H9 (cell line): Measurements from ENCODE around the gene PGA4. TPM values are rescaled to one million over a fixed set of nuclear protein-coding genes. Genes with fewer than 3 reads are reported as not detected.
A peak's percentile ranks its signal among the peaks of the same experiment; 100 is the strongest.
"Not testable (repeated sequence)": the region's sequence is repeated elsewhere in the genome, so short reads cannot be mapped to it uniquely, and the experiment has no call there.

ENCODE experiments used
- DNase-seq: peaks from one replicate; pipeline ENCODE4 v3.0.0-alpha.2; 2017
- H2AFZ ChIP-seq: one replicate; pipeline ENCODE4 v1.6.1; 2013; ENCODE audit warnings: mild to moderate bottlenecking, low read length, control low read depth, moderate library complexity
- H2AK5ac ChIP-seq: 2 replicates; pipeline ENCODE4 v1.6.1; 2013; ENCODE audit warnings: low read length, control low read depth, mixed read lengths; ENCODE audit not compliant: insufficient read length
- H2BK120ac ChIP-seq: one replicate; pipeline ENCODE4 v1.6.1; 2013; ENCODE audit warnings: low read depth, mild to moderate bottlenecking, low read length, control low read depth, inconsistent platforms; ENCODE audit not compliant: poor library complexity, severe bottlenecking
- H2BK12ac ChIP-seq: 2 replicates; pipeline ENCODE4 v1.6.1; 2013; ENCODE audit warnings: low read length, control low read depth, mixed read lengths, low read depth; ENCODE audit not compliant: insufficient read length
- H2BK15ac ChIP-seq: 2 replicates; pipeline ENCODE4 v1.6.1; 2013; ENCODE audit warnings: low read depth, low read length, control low read depth
- H2BK20ac ChIP-seq: one replicate; pipeline ENCODE4 v1.6.1; 2013; ENCODE audit warnings: low read depth, mild to moderate bottlenecking, low read length, control low read depth, inconsistent platforms; ENCODE audit not compliant: poor library complexity, severe bottlenecking
- H2BK5ac ChIP-seq: 2 replicates; pipeline ENCODE4 v1.6.1; 2013; ENCODE audit warnings: low read length, control low read depth, mixed read lengths; ENCODE audit not compliant: insufficient read length
- H3K14ac ChIP-seq: 2 replicates; pipeline ENCODE4 v1.6.1; 2013; ENCODE audit warnings: low read length, control low read depth; ENCODE audit not compliant: insufficient read depth
- H3K18ac ChIP-seq: 2 replicates; pipeline ENCODE4 v1.6.1; 2013; ENCODE audit warnings: low read depth, mild to moderate bottlenecking, mixed read lengths, low read length, control low read depth; ENCODE audit not compliant: insufficient read length
- H3K23ac ChIP-seq: 2 replicates; pipeline ENCODE4 v1.6.1; 2013; ENCODE audit warnings: low read length, control low read depth, mixed read lengths, low read depth; ENCODE audit not compliant: insufficient read length
- H3K23me2 ChIP-seq: 2 replicates; pipeline ENCODE4 v1.6.1; 2013; ENCODE audit warnings: low read depth, mild to moderate bottlenecking, mixed read lengths, low read length, control low read depth; ENCODE audit not compliant: insufficient read length, poor library complexity, severe bottlenecking
- H3K27ac ChIP-seq: 2 replicates; pipeline ENCODE4 v1.5.1; 2013; ENCODE audit warnings: low read length, control low read depth, mixed read lengths, low read depth; ENCODE audit not compliant: insufficient read length
- H3K27me3 ChIP-seq: 2 replicates; pipeline ENCODE4 v1.6.1; 2013; ENCODE audit warnings: low read length, control low read depth, inconsistent platforms; ENCODE audit not compliant: insufficient read depth
- H3K4ac ChIP-seq: 2 replicates; pipeline ENCODE4 v1.6.1; 2013; ENCODE audit warnings: low read depth, mild to moderate bottlenecking, control low read depth, inconsistent platforms, low read length, moderate library complexity
- H3K4me1 ChIP-seq: 2 replicates; pipeline ENCODE4 v1.6.1; 2013; ENCODE audit warnings: low read length, control low read depth, inconsistent platforms; ENCODE audit not compliant: insufficient read depth
- H3K4me2 ChIP-seq: 2 replicates; pipeline ENCODE4 v1.6.1; 2013; ENCODE audit warnings: low read length, control low read depth, mixed read lengths; ENCODE audit not compliant: insufficient read length, insufficient read depth
- H3K56ac ChIP-seq: 2 replicates; pipeline ENCODE4 v1.6.1; 2013; ENCODE audit warnings: low read depth, mild to moderate bottlenecking, mixed read lengths, low read length, control low read depth; ENCODE audit not compliant: insufficient read length
- H3K79me1 ChIP-seq: 2 replicates; pipeline ENCODE4 v1.6.1; 2013; ENCODE audit warnings: low read depth, mild to moderate bottlenecking, moderate library complexity, low read length, control low read depth, inconsistent platforms; ENCODE audit not compliant: insufficient read depth, poor library complexity, severe bottlenecking
- H3K79me2 ChIP-seq: 2 replicates; pipeline ENCODE4 v1.6.1; 2013; ENCODE audit warnings: low read length, control low read depth, inconsistent platforms; ENCODE audit not compliant: insufficient read depth
- H3K9ac ChIP-seq: 2 replicates; pipeline ENCODE4 v1.6.1; 2013; ENCODE audit warnings: low read length, control low read depth, mixed read lengths; ENCODE audit not compliant: insufficient read length; ENCODE audit errors: extremely low read depth
- H3K9me3 ChIP-seq: one replicate; pipeline ENCODE4 v1.6.1; 2013; ENCODE audit warnings: low read depth, low read length, inconsistent platforms; ENCODE audit not compliant: control insufficient read depth
- H3T11ph ChIP-seq: one replicate; pipeline ENCODE4 v1.6.1; 2013; ENCODE audit warnings: mild to moderate bottlenecking, low read length, control low read depth, inconsistent platforms
- H4K20me1 ChIP-seq: one replicate; pipeline ENCODE4 v1.6.1; 2013; ENCODE audit not compliant: control insufficient read depth, insufficient read length, insufficient read depth
- H4K5ac ChIP-seq: 2 replicates; pipeline ENCODE4 v1.6.1; 2013; ENCODE audit warnings: low read depth, mild to moderate bottlenecking, mixed read lengths, low read length, control low read depth; ENCODE audit not compliant: insufficient read length
- H4K8ac ChIP-seq: replicated peaks from 2 replicates; pipeline ENCODE4 v1.6.1; 2013; ENCODE audit warnings: low read length, control low read depth, mixed read lengths, low read depth; ENCODE audit not compliant: insufficient read length
- H4K91ac ChIP-seq: 2 replicates; pipeline ENCODE4 v1.6.1; 2013; ENCODE audit warnings: low read depth, mild to moderate bottlenecking, moderate library complexity, mixed read lengths, low read length, control low read depth; ENCODE audit not compliant: insufficient read length
- H3K27ac Mint-ChIP-seq, 3 experiments: 2 replicates in 2 of 3; 3 replicates in 1 of 3; pipeline ENCODE4 v1.8.0; 2020 to 2021; ENCODE audit warnings: mixed read lengths in 3 of 3, mild to moderate bottlenecking in 1 of 3, moderate library complexity in 1 of 3
- H3K27me3 Mint-ChIP-seq: 2 replicates; pipeline ENCODE4 v1.8.0; 2021; ENCODE audit warnings: low read depth, mild to moderate bottlenecking, moderate library complexity, mixed read lengths
- H3K36me3 Mint-ChIP-seq, 3 experiments: 2 replicates in 2 of 3; 3 replicates in 1 of 3; pipeline ENCODE4 v1.8.0; 2020 to 2021; ENCODE audit warnings: low read depth in 3 of 3, mixed read lengths in 3 of 3; ENCODE audit not compliant: insufficient read depth in 1 of 3
- H3K4me1 Mint-ChIP-seq, 2 experiments: 2 replicates each; pipeline ENCODE4 v1.8.0; 2020; ENCODE audit warnings: mixed read lengths in 2 of 2
- H3K4me3 Mint-ChIP-seq, 2 experiments: 2 replicates in 1 of 2; 3 replicates in 1 of 2; pipeline ENCODE4 v1.8.0; 2020 to 2021; ENCODE audit warnings: mild to moderate bottlenecking in 2 of 2, mixed read lengths in 2 of 2, moderate library complexity in 1 of 2
- H3K9me3 Mint-ChIP-seq, 2 experiments: 2 replicates in 1 of 2; 3 replicates in 1 of 2; pipeline ENCODE4 v1.8.0; 2020; ENCODE audit warnings: mild to moderate bottlenecking in 2 of 2, mixed read lengths in 2 of 2, moderate library complexity in 1 of 2
- WGBS: extraction: QIAGEN DNeasy Blood & Tissue Kit; methylation state at CpG from one replicate; pipeline ENCODE4 v1.1.7; 2013; ENCODE audit warnings: missing lambda C conversion rate, low lambda C conversion rate, mixed read lengths; ENCODE audit not compliant: insufficient read length; ENCODE audit errors: extremely low coverage; 5-methylcytosine and 5-hydroxymethylcytosine counted together
- total RNA-seq: library from RNA; stranded (reverse); gene quantifications from 2 replicates; pipeline ENCODE4 v1.2.1, GENCODE V29; 2021
- TF ChIP-seq, protein P1 (sequence below): fragments of 200-600 bp; sonication (generic); conservative IDR thresholded peaks from 3 replicates; pipeline ENCODE4 v1.8.0; 2021; ENCODE audit warnings: antibody characterized with exemption, mild to moderate bottlenecking

The PGA4 gene
- total RNA-seq, 1 experiment from 2014 or later = not detected

DNA sequence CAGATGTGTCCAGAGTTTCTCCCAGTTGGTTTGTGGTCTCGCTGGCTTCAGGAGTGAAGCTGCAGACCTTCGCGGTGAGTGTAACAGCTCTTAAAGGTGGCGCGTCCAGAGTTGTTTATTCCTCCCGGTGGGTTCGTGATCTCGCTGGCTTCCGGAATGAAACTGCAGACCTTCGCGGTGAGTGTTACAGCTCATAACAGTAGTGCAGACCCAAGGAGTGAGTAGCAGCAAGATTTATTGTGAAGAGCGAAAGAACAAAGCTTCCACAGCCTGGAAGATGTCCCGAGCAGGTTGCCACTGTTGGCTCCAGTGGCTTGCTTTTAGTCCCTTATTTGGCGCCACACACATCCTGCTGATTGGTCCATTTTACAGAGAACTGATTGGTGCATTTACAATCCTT is 20.7 kb upstream of the PGA4 start:
- no peak overlapping the region for H3K4me3 Mint-ChIP-seq
- no peak overlapping the region for H4K91ac ChIP-seq
- H3K79me2 ChIP-seq = no peaks in the 10 kb centered on the region
- no peak overlapping the region for H2BK15ac ChIP-seq
- no peak overlapping the region for H3K18ac ChIP-seq
- no peak for DNase-seq
- no peaks in the 10 kb centered on the region for H3K79me1 ChIP-seq
- no peak overlapping the region for H3K9ac ChIP-seq
- no peak overlapping the region for H4K8ac ChIP-seq
- no peak overlapping the region for H3K27ac ChIP-seq
- no peak overlapping the region for H4K5ac ChIP-seq
- H3K14ac ChIP-seq = no peak overlapping the region
- H2AK5ac ChIP-seq = no peak overlapping the region
- H3K56ac ChIP-seq = no peak overlapping the region
- no peaks in the 10 kb centered on the region for H3K23me2 ChIP-seq
- H3K23ac ChIP-seq = no peak overlapping the region
- H3T11ph ChIP-seq = no peak overlapping the region
- H3K9me3 Mint-ChIP-seq = peaks cover 5% of the 10 kb centered on the region in 2 experiments; a peak in 2 of 5 replicates
- no peak overlapping the region for H3K27ac Mint-ChIP-seq
- WGBS = no CpG with 5 or more reads among the region's 14 CpGs
- TF ChIP-seq, protein P1, sequence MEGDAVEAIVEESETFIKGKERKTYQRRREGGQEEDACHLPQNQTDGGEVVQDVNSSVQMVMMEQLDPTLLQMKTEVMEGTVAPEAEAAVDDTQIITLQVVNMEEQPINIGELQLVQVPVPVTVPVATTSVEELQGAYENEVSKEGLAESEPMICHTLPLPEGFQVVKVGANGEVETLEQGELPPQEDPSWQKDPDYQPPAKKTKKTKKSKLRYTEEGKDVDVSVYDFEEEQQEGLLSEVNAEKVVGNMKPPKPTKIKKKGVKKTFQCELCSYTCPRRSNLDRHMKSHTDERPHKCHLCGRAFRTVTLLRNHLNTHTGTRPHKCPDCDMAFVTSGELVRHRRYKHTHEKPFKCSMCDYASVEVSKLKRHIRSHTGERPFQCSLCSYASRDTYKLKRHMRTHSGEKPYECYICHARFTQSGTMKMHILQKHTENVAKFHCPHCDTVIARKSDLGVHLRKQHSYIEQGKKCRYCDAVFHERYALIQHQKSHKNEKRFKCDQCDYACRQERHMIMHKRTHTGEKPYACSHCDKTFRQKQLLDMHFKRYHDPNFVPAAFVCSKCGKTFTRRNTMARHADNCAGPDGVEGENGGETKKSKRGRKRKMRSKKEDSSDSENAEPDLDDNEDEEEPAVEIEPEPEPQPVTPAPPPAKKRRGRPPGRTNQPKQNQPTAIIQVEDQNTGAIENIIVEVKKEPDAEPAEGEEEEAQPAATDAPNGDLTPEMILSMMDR = no peak
- no peaks in the 10 kb centered on the region for H3K27me3 ChIP-seq
- H3K4me2 ChIP-seq = no peak overlapping the region
- H3K4me1 ChIP-seq = no peaks in the 10 kb centered on the region
- H2AFZ ChIP-seq = no peak overlapping the region
- no peak overlapping the region for H2BK120ac ChIP-seq
- H3K9me3 ChIP-seq = no peaks in the 10 kb centered on the region
- H4K20me1 ChIP-seq = no peaks in the 10 kb centered on the region
- H3K4me1 Mint-ChIP-seq = peaks cover 3 to 15% of the 10 kb centered on the region in 2 experiments
- no peaks in the 10 kb centered on the region; a peak in 1 of 7 replicates for H3K36me3 Mint-ChIP-seq
- no peak overlapping the region for H2BK12ac ChIP-seq
- peaks cover 9% of the 10 kb centered on the region for H3K27me3 Mint-ChIP-seq
- H2BK20ac ChIP-seq = no peak overlapping the region
- no peak overlapping the region for H2BK5ac ChIP-seq
- no peak overlapping the region for H3K4ac ChIP-seq

DNA sequence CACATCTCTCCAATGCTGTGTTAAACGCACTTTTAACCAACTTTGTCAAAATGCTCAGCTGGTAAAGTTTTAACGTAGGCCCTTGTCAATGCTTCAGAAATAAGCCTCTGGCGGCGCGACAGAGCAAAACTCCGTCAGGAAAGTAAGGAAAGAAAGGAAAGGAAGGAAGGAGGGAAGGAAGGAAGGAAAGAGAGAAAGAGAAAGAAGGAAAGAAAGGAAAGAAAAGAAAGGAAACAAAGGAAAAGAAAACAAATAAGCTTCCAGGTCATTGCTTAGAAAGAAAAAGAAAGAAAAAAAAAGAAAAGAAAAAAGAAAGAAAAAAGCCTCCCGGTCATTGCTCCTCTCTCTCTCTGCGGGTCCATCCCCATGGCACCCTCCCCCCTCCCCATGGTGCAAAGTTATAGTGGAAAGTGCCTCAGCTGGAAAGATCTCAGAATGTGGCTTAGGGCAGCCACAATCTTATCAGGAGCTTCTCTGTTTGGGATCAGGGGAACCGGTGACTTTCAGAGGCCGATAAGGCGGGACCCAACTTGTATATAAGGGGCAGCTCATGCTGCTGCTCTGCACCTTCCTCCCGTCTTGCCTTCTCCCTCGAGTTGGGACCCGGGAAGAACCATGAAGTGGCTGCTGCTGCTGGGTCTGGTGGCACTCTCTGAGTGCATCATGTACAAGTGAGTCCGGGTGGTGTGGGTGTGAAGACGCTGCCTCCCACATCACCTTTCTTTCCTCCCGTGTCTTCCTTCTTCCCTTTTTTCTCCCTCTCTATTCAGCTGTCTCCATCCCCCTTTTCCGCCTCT is 19.0 kb upstream of the PGA4 start, which contains the start of gene PGA3:
Gene PGA3 (plus strand): TSS at position 566 of the 797 bp plus-strand sequence. CDS start 50 bp downstream, at position 616.
- H4K8ac ChIP-seq, H3K79me1 ChIP-seq, H3K9me3 ChIP-seq, H2BK20ac ChIP-seq, H2BK120ac ChIP-seq, H2BK15ac ChIP-seq, H3K79me2 ChIP-seq, H3K14ac ChIP-seq, H3T11ph ChIP-seq, H3K4me2 ChIP-seq, H3K36me3 Mint-ChIP-seq, H3K4ac ChIP-seq, H4K91ac ChIP-seq, H3K27me3 Mint-ChIP-seq, H3K18ac ChIP-seq, H3K4me1 ChIP-seq, H4K20me1 ChIP-seq, H3K23ac ChIP-seq, H3K23me2 ChIP-seq, H3K9ac ChIP-seq, H2AK5ac ChIP-seq, H3K4me3 Mint-ChIP-seq, DNase-seq, H2BK12ac ChIP-seq, H3K9me3 Mint-ChIP-seq, H4K5ac ChIP-seq, H2BK5ac ChIP-seq, H3K27ac ChIP-seq, H2AFZ ChIP-seq, H3K27me3 ChIP-seq, H3K56ac ChIP-seq: not testable (repeated sequence)
- H3K4me1 Mint-ChIP-seq = peaks cover 3 to 15% of the 10 kb centered on the region in 2 experiments
- no CpG with 5 or more reads among the region's 18 CpGs for WGBS
- 0 out of 7 replicates have a peak within 1 kb of the TSS, but pooled peaks of 1 of the 3 experiments have one; percentile 18 for H3K27ac Mint-ChIP-seq
